ENCODE results near the gene ANKRD34C.
A peak's percentile ranks its signal among the peaks of the same experiment; 100 is the strongest.

ANKRD34C gene

GRCh38 chr15:79282371-79283251 is at the start of gene ANKRD34C:
ANKRD34C (plus strand) TSS chr15:79282722; CDS start chr15:79293285, 10,563 bp downstream.
- no peak for DNase-seq (ENCODE audit: low read depth in 2 of 3, low spot score in 2 of 3)

DNA sequence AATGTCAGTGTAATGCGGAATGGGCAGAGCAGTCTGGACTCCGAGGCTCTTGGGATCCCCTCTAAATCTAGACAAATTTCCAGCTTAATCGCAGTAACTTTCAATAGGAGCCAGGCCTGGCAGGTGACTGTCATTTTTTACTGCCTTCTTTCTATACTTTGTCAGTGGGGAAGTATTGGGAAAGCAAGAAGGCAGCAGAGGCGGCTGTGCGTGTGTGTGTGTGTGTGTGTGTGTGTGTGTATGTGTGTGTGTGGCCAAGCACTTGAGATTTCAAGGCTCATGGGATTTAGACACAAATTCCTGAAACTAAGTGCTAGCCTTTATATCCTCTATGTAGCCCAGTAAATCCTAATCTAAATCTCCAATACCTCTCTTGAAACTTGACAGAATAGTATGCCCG is 49.3 kb upstream of the ANKRD34C start:
- no peak for DNase-seq (ENCODE audit: low read depth in 2 of 3, low spot score in 2 of 3)

GRCh38 chr15:79240036-79240435 is 42.5 kb upstream of the ANKRD34C start:
- DNase-seq (ENCODE audit: low read depth in 2 of 3, low spot score in 2 of 3): no peak

- no peak for DNase-seq (ENCODE audit: low read depth in 2 of 3, low spot score in 2 of 3)
These were observed 38.8 kb upstream of the ANKRD34C start for GRCh38 chr15:79243723-79244122.

GRCh38 chr15:79244876-79245275 is 37.6 kb upstream of the ANKRD34C start:
- DNase-seq (ENCODE audit: low read depth in 2 of 3, low spot score in 2 of 3): no peak

- no peak for DNase-seq (ENCODE audit: low read depth in 2 of 3, low spot score in 2 of 3)
These were observed 34.3 kb upstream of the ANKRD34C start for GRCh38 chr15:79248183-79248582.

DNA sequence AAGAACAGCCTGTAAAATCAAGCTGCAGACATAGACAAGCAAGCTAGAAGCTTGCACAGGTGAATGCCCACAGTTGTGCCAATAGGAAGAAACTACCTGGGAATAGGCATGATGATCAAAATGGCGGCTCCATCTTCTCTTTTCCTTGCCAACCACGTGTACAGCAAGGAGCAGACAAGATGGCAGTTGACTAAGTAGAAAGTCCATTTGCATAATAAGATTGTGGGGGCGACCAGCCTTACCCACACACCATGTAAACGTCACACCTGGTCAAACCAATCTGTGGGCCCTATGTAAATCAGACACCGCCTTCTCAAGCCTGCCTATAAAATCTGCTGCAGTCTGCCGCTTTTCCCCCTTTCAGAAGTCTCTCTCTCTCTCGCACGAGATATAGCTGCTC is 25.1 kb upstream of the ANKRD34C start:
- DNase-seq (ENCODE audit: low read depth in 2 of 3, low spot score in 2 of 3): no peak

DNA sequence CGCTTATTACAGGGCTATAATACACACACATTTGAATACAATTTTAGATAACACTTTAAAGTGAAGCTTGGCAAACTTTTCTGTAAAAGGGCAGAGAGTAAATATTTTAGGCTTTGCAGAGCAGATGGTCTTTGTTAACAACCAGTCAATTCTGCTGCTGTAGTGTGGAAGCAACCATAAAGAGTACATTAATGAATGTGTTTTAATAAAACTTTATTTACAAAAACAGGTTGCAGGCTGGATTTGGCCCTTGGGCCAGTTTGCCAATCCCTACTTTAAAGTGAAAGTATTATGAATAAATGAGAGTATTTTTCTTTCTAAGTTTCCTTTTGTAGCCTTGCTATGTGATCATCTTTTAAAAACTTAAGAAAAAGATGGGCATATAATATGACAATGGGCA is 20.7 kb upstream of the ANKRD34C start:
- DNase-seq (ENCODE audit: low read depth in 2 of 3, low spot score in 2 of 3): no peak

GRCh38 chr15:79265167-79265566 is 17.4 kb upstream of the ANKRD34C start:
- DNase-seq (ENCODE audit: low read depth in 2 of 3, low spot score in 2 of 3): no peak

DNA sequence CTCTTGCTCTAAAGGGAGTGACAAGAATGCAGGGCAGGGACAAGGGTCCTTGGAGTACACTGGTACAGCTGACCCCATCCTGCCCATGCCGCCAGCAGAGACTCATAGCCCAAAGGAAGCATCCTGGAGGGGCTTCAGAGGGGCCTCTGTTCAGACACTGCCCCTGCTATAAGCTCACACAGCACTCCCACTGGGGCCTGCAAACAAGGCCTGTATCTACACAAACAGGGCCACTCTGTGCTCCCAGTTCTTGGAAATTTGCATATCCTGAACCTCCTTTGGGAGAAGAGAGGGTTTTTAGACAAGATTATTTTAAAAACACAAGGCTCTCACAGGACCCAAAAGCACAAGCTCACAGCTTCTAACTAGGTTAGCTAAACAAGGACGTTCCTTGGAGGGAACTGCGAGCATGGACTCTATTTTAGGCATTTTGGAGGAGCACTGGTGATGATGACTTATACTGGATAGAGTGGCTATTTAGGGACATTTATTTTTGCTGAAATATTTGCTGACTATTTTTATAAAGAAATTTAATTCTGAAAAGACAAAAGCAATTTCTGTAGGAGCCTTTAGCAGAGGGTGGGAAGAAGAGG is 16.4 kb upstream of the ANKRD34C start:
- DNase-seq (ENCODE audit: low read depth in 2 of 3, low spot score in 2 of 3): no peak

DNA sequence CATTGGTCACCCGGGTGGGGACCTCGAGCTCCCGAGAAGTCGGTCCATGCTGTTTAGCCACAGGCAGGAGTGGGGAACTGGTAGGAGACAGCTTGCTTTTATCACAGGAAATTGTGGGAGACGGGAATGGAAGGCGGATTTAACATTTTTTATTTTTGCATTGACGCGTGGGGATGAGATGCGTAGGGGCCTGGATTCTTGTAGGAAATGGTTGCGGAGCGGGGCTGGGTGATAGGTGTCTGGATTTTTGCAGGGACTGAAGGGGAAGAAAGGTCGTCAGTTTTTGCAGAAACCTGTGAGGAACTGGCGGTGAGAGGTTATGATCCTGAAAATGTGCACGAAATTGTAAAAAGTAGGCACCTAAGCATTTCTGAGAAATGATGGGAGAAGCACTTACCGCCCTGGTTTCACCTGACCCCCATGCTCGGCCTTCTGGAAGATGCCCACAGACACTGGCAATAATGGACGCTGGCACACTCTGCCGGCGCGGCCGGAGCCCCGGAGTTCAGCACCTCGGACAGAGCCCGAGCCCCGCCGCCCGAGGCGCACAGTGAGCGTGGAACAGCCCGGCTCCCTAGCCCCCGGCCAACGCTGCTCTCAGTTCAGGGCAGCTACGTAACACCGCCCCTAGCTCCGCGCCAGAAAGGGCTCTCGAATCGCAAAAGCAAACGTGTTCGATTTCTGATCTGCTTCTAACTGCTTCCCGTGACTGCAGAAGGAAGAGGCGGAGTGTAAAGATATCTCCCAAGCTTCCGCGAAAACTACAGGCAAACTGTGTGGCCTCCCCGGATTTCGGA is 928 bp downstream of the ANKRD34C start:
- DNase-seq (ENCODE audit: low read depth in 2 of 3, low spot score in 2 of 3): peak in 1 of 3 experiments; percentile 17

DNA sequence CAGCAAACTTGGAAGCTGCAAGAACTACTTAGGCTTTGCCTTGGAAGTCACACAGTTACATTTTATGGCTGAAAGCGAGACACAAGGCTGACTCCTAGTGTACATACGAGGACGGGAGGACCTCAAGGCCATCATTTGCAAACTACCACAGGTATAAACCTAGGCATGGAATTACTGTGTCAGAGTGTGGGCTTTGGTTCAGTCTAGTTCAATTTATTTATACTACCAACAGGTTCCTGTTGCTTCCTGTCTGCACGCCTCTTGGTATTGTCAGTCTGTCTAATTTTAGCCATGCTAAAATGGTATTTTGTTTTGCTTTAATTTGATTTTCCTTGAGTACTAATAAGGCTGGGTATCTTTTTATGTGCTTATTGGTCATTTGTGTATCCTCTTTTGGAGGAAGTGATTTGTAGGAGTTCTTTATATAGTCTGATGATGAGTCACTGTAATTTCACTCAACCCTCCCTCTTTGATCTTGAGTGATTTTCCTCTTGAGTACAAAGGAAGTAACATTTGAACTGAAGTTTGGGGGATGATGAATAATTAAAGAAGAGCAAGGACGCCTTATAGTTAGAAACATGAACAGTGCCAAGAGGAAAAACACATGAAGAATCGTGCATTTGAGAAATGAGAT is 8.2 kb downstream of the ANKRD34C start:
- no peak for DNase-seq (ENCODE audit: low read depth in 2 of 3, low spot score in 2 of 3)

DNA sequence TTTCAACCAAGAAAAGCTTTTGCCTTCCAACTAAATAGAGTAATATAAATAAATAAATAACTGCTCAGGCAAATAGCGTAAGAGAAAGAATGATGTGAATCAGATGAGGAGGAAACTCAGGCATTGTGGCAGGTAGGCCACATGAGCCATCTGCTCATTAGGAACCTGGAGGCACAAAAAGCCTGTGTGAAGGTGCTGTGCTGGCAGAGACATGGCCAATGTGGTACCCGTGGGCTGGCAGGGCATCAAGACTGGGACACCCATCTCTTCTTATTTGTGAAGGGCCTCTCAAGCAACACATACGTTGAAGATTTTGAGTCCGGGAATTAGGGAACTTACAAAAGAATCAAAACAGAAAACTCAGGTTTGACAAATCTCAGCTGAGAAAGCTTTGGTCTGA is 9.5 kb downstream of the ANKRD34C start:
- no peak for DNase-seq (ENCODE audit: low read depth in 2 of 3, low spot score in 2 of 3)

- DNase-seq (ENCODE audit: low read depth in 2 of 3, low spot score in 2 of 3): no peak
These were observed 11.6 kb downstream of the ANKRD34C start for GRCh38 chr15:79294075-79294474.

GRCh38 chr15:79296583-79296982 is 14.1 kb downstream of the ANKRD34C start:
- no peak for DNase-seq (ENCODE audit: low read depth in 2 of 3, low spot score in 2 of 3)

DNA sequence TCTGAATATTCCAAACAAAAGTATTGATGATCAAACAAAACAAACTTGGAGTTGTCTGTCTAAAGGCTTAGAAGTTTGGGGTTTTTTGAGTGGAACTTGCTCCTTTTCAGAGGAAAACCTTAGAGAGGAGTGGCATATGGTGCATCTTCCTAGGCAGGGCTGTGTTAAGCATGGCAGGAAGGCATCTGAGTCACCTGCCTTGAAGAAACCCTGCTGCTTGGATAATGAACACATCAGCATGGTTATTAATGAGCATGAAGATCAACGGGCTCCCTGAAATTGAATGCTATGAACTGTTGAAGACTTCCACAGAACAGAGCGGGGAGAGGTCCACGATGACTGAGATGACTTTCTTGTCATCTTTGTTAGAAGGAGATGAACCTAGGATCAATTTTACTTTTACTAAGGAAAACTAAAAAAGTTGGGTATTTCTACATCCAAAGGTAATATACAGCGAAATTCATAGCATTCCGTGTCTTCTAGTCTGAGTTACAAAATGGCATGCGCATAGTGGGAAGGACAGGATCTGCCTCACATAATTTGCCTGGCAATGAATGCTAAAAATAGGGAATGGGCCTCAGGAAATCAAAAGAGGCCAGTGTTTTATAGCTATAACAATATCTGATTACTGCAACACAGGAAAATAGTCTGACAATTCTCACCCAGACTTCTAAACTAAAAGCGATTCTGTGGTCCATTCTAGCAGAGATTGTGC is 16.8 kb downstream of the ANKRD34C start:
- DNase-seq (ENCODE audit: low read depth in 2 of 3, low spot score in 2 of 3): no peak

DNA sequence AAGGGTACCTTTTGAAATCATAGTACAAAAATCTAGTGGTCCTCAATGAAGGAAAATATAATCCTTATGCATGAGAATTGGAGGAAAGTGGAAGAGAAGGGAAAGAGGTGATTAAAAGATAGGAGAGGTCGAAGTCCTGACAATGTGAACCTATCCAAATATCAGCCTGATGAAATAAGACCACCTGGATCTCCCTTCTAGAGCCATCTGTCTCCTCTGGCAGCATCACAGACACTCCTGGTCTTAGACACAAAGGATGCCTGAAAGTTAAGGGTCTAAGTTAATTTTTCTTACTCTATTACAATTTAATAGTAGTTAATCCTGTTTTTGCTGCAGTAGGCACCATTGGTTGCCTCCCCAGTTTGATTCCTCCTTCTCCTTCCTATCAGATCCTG is 17.3 kb downstream of the ANKRD34C start:
- no peak for DNase-seq (ENCODE audit: low read depth in 2 of 3, low spot score in 2 of 3)

- DNase-seq (ENCODE audit: low read depth in 2 of 3, low spot score in 2 of 3): no peak
These were observed 24.7 kb downstream of the ANKRD34C start for GRCh38 chr15:79307251-79307650.

GRCh38 chr15:79308874-79309273 is 26.4 kb downstream of the ANKRD34C start:
- DNase-seq (ENCODE audit: low read depth in 2 of 3, low spot score in 2 of 3): no peak

GRCh38 chr15:79310612-79310984 is 28.1 kb downstream of the ANKRD34C start:
- DNase-seq (ENCODE audit: low read depth in 2 of 3, low spot score in 2 of 3): no peak

All from activated CD8-positive, alpha-beta memory T cell treated with anti-CD3 and anti-CD28 coated beads for 48 hours (primary cell).